Left colon (tissue), 2 donors: ENCODE data around the gene MT3. TPM values are rescaled to one million over a fixed set of nuclear protein-coding genes. Genes with fewer than 3 reads are reported as not detected.
"Not testable (repeated sequence)": the region's sequence is repeated elsewhere in the genome, so short reads cannot be mapped to it uniquely, and the experiment has no call there.

Experiments used
- ATAC-seq: fragments of 200-7000 bp; cut with Tn5 transposase; one replicate; pipeline ENCODE4 v1.9.1; 2020; ENCODE audit warnings: mild to moderate bottlenecking, moderate library complexity
- DNase-seq, 2 donors: peaks; one replicate each; pipeline ENCODE4 v3.0.0-alpha.2; 2020
- intact Hi-C, 2 donors: fragments of 100-400 bp; cut with DNase I in 1 of 2; cut with micrococcal nuclease in 1 of 2; formaldehyde crosslinking; loops; one replicate each; pipeline versions ENCODE4 v1.11.2 to v1.14.0; 2022; cut with DNase I, micrococcal nuclease
- total RNA-seq, 2 donors: library from RNA; stranded (reverse); fragmentation: NEBNext Ultra II Directional; extraction: Animal tissue kit (Norgen Biotek cat#: 25700); gene quantifications; one replicate each; pipeline ENCODE4 v1.2.1, GENCODE V29; 2021
- donor health status: DM: no; HTN: no; CAD: no.
- donor health status: DM: yes; HTN: yes; CAD: no.

The MT3 gene
- total RNA-seq, 2 donors from 2014 or later = 1.5 to 1.8 TPM

DNA sequence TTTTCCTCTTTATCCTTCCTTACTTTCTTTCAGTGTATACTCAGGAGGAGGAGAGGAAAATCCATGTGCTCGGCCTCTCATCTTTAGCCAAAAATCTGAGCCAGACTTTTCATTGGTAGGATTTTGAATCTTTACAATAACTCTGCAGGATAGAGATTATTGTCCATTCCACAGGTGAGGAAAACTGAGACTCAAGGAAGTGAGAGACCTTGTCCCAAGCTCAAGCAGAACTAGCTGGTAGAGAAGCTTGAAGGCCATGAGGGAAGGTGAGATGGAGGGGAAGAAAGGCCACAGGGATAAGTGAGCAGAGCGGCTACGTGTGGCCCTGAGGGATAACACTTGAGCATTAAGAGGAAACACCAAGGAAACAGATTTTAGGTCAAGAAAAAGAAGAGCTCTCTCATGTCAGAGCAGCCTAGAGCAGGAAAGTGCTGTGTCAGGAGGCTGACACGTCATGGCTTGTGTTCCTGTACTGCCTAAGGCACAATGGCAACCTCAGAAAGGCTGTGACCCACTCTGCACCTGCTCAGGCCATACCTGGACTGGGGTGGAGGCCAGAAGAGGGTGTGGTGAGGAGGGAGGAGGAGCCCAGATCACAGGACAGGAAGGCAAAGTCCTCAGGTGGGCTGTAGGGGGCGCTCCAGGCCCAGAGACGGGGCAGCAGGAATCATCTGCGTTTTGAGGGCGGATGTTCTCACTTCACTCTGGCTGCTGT lies 12.6 kb upstream of the MT3 start:
- peak; percentile 84 for DNase-seq
- intact Hi-C loops = loop anchor here in 1 of 2 donors (2.0 kb wide), 1 partner anchor 126 kb away; no protein-coding TSS in a partner anchor
- ATAC-seq = peak; percentile 100

DNA sequence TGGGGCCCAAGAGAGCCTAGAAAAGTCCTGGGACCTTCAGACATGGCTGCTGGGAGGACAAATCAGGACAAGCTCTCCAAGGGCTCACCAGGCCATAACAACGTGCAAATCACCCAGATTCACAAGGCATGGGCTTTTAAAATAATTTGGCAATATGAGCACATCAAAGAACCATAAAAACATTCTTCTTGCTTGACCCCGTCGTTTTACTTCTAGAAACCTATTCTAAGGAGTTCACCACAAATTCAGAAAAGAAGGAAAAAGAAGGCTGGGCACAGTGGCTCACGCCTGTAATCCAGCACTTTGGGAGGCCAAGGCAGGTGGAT lies 12.1 kb upstream of the MT3 start:
- no peak for ATAC-seq
- intact Hi-C loops = loop anchor here in 1 of 2 donors (2.0 kb wide), 1 partner anchor 126 kb away; no protein-coding TSS in a partner anchor
- DNase-seq = no peak

DNA sequence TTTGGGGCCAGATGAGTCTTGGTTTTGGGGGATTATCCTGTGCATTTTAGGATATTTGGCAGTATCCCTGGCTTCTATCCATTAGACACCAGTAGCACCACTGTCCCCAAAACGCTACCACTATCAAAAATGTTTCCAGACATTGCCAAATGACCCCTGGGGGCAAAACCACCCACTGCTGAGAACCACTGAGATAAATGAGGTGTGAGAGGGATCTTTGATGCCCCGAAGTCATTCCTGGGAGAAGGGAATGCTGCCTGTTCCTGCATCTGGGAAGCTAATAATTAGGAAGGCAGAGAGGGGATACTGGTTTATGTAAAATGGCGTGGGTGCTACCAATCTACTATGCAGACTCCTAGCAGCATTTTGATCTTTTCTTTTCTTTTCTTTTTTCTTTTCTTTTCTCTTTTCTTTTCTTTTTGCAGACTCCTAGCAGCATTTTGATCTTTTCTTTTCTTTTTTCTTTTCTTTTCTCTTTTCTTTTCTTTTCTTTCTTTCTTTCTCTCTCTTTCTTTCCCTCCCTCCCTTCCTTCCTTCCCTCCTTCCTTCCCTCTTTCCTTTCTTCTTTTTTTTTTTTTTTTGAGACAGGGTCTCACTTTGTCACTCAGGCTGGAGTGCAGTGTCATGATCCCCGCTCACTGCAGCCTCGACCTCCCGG lies 8.8 kb upstream of the MT3 start:
- intact Hi-C loops = no loop called here
- ATAC-seq = no peak

DNA sequence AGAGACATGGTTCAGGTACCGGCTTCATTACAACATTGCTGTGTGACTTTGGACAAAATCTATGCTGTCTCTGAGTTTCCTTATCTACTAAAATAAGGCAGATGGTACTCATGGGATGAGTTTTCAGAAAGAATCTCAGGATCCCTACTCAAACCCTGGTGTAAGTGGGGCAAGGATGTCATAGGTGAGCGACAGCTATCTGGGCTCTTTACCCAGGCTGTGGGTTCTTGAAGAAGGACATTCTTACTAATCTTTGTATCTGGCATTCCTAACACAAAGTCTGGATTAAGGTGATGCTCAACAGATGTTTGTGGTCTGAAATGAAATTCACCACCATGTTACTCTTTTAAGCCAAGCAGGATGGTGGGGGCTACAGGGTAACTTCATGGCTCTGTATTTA lies 6.4 kb upstream of the MT3 start:
- DNase-seq, ATAC-seq, intact Hi-C loops: not testable (repeated sequence)

More for the DNA sequence above, 8.8 kb upstream of the MT3 start:
- no peak for DNase-seq

DNA sequence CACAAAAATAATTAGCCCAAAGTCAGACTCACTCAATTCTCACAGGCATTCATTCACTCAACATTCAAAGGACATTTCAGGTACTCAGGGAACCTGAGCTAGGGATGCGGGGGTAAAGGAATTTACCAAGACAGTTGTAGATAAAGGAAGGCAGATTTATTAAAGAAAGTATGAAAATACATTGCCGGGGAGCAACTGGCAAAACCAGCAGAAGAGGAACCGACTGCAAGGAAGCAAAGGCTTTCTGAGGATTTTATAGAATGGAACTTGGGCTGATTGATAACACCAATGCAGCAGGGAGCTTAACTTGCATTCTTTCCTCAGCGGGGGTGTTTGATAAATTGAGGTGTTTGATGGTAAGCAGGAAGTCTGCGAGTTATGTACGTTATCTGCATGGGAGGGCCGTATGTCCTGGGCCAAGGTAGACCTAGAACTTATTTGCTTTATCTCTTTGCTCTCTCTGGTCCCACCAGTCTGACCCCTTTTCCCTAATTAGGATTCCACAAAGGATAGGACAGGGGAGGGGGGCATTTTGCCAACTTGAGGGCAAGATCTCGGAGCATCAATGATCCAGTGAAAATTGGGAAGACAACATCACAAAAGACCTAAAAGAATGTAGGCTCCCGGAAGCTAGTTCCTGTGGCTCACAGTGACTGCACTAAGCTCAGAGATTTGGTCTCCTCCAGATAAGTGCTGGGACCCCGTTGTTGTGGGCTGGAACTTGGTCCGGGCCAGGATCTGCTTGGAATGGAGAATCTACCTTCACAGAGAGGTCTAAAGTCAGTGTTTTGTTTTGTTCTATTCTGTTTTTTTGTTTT lies 5.8 kb upstream of the MT3 start:
- DNase-seq (no peak), ATAC-seq (no peak)
- intact Hi-C loops = no loop called here

DNA sequence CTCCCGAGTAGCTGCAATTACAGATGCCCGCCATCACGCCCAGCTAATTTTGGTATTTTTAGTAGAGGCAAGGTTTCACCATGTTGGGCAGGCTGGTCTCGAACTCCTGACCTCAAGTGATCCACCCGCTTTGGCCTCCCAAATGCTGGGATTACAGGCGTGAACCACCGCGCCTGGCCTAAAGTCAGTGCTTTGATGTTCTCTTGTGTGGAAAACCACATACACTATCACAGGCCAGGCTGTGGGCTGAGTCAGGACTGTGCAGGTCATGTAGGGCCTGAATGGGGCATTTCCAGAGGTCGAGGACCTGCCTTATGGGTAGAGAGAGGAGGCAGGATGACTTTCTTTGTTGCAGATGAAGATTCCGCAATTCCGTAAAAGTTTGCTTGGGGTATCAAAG lies 5.1 kb upstream of the MT3 start:
- ATAC-seq (no peak), DNase-seq (no peak)
- intact Hi-C loops = no loop called here

DNA sequence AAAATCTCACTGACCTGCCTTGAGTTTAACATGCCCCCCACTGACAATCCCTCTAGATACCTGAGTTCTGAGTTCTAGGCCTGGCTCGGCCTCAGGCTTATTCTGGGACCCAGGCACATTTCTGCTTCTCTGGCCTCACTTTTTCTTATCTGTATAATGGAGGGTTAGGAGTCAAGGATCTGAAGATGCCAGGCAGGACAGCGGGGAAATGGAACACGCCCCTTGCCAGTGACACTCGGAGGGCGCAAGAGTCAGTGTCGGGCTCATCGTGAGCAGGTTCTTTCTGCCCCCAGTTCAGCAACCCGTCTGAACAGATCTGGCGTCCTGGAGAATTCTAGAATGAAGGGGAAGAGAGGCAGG lies 567 bp upstream of the MT3 start:
- intact Hi-C loops = no loop called here
- no peak for ATAC-seq
- no peak for DNase-seq

DNA sequence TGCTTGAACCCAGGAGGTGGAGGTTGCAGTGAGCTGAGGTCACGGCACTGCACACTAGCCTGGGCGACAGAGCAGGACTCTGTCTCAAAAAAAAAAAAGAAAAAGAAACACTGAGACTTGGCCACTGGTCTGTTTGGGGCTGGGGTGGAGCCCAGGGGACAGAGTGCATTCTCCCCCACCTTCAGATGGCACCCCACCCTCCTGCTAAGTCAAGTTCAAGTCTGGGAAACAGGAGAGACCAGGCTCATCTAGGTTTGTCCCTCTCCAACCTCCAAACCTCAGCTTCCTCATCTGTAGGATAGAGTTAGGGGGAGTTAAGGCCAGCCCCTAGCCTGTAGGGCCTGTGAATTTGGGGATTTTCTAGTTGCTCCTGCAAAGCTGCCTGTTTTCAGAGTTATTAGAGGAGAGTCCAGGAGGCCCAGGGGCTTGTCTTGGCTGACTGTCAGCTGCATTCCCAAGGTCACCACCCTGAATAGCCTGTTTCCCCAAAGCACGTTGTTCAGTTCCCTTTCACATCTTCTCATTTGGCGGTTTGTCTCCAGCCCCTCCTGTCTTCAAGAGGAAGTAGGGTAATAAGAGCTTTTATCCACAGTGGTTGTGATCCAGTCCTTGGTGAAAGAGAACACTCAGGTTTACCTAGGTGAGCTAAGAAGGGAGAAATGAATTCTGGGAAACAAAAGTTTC lies 2.2 kb downstream of the MT3 start:
- intact Hi-C loops = no loop called here
- no peak for DNase-seq
- ATAC-seq = peak; percentile 52

DNA sequence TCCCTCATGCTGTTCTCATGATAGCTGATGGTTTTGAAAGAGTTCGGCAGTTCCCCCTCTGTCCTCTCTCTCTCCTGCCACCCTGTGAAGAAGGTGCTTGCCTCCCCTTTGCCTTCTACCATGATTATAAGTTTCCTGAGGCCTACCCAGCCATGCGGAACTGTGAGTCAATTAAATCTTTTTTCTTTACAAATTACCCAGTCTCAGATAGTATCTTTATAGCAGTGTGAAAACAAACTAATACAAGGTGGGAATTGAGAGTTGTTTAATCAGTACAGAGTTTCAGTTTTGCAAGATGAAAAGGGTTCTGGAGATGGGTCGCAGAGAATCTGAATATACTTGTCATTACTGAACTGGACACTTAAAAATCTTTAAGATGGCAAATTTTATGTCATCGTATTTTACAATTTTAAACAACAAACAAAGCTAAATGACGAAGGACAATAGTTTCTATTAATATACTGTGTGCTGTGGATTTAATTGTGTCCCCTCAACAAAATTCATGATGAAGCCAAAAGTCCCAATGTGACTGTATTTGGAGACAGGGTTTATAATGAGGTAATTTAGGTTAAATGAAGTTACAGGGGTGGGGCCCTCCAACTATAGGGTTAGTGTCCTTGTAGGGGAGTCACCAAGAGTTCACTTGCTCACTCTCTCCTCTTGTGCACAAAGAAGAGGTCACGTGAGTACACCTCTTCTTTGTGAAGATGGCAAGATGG lies 4.4 kb downstream of the MT3 start:
- intact Hi-C loops = no loop called here
- ATAC-seq (no peak), DNase-seq (no peak)

DNA sequence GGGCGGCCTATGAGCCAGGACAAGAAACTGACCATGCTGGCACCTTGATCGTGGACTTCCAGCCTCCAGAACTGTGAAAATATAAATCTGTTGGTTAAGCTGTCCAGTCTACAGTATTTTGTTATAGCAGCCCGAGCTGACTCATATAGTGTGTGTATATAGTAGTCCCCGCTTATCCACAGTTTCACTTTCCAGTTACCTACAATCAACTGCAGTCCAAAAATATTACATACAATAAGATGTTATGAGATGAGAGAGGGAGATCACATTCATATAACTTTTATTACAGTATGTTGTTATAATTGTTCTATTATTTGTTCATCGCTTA lies 4.9 kb downstream of the MT3 start:
- no peak for DNase-seq
- no peak for ATAC-seq
- intact Hi-C loops = no loop called here

DNA sequence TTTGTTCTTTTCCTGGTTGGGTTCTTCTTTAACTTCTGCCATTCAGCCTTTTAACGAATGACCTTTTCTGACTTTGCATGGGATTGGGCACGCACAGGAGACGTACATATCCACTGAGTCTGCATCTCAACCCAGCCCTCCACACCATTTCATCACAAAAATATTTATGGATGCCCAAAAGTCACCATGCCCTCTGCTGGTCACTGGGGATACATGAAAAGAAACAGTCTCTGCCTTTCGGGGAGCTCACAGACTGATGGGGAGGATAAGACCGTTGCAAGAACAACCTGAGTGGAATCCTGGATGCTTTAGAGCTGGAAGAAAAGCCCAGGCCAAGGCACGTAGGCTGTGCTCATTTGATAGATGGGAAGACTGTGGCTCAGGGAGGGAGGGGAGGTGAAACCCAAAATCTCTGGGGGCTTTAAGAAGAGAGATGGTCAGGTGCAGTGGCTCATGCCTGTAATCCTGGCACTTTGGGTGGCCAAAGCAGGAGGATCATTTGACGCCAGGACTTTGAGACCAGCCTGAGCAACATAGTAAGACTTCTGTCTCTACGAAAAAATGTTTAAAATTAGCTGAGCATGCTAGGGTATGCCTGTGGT lies 11.2 kb downstream of the MT3 start:
- intact Hi-C loops = loop anchor here in 1 of 2 donors (5.0 kb wide), 1 partner anchor 83 kb away; no protein-coding TSS in a partner anchor
- ATAC-seq (peak; percentile 45), DNase-seq (no peak)

DNA sequence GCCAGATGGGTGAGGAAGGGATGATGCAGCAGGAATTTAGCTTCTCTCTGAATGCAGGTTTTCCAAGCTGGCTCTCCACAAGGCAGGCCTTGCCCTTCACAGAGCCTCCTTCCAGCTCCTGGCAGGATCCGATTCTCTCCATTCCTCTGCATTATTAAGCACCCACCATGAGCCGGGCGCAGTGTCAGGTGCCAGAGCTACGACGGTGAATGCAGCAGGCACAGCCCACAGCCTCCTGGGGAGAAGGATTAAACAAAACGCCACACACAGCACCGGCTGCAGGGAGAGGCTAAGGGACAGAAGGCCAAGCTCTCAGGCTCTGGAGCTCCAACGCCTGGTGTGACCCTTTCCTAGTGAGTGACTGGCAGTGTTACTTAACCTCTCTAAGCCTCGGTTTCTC lies 12.0 kb downstream of the MT3 start:
- DNase-seq = no peak
- intact Hi-C loops = loop anchor here in 1 of 2 donors (5.0 kb wide), 1 partner anchor 84 kb away; no protein-coding TSS in a partner anchor
- no peak for ATAC-seq

DNA sequence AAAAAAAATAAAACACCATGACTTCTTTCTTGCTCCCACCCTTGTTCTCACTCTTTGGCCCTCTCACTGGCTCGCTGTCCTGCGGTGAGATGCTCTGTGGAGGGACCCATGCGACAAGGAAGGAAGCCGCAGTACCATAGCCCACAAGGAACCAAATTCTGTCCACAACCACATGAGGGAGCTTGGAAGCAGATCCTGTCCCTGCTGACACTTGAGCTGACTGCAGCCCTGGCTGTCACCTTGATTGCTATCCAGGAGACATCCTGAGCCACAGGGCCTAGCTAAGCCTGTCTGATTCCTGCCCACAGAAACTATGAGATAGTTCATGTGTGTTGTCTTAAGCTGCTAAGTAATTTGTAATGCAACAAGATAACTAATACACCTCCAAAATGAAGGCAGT lies 14.3 kb downstream of the MT3 start:
- DNase-seq (peak; percentile 45 to 48), ATAC-seq (peak; percentile 48)
- intact Hi-C loops = loop anchor here in 1 of 2 donors (5.0 kb wide), 1 partner anchor 86 kb away; no protein-coding TSS in a partner anchor

DNA sequence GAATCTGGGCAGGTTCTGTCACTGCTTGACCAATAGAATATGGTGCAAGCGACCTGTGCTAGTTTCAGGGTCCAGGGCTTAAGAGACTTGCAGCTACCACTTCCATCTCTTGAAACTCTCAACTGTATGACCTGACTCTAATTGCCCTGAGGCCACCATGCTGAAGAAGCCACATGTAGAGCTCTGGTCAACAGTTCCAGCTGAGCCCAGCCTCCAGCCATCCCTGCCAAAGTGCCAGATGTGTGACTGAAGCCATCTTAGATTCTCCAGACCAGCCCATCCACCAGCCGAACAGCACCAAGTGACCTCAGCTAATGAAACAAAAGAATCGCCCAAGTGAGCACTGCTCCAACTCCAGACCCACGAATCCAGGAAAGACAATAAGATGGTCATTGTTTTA lies 15.6 kb downstream of the MT3 start:
- ATAC-seq (no peak), DNase-seq (no peak)
- intact Hi-C loops = loop anchor here in 1 of 2 donors (5.0 kb wide), 1 partner anchor 88 kb away; no protein-coding TSS in a partner anchor

DNA sequence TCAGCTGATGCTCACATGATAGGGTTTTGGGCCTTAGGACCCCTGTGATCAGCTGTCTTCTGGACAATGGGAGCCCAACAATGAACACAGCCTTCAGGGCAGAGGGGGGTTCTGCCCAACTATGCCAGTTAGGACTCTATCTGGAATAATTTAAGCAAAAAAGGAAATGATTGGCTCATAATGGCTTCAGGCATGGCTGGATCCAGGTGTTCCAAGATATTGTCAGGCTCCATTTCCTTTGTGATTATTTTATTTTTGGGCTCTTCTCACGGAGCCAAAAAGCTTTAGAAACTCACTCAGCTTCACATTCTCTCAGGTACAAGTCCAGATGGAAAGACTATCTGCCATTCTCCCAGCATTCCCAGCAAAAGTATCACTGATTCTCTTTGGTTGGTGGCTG lies 16.1 kb downstream of the MT3 start:
- intact Hi-C loops = no loop called here
- ATAC-seq = no peak
- no peak for DNase-seq

DNA sequence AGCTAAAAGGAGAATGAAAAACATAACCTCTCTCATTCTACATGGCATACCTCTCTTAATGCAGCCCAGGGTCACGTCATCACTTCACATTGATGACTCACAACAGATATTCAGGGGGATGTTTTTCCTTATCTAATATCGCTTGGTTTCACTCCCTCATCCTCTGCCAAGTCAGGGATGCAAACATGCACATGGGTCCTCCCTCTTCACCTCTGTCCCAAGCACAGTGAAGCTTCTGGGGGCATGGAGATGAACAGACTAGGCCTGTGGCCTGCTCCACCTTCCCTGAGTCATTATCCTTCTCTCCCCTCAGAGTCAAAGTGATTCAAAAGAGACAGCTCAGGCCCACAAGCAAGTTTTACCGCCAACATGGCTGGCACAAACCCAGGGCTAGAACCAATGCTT lies 16.7 kb downstream of the MT3 start:
- intact Hi-C loops = no loop called here
- ATAC-seq (no peak), DNase-seq (no peak)

DNA sequence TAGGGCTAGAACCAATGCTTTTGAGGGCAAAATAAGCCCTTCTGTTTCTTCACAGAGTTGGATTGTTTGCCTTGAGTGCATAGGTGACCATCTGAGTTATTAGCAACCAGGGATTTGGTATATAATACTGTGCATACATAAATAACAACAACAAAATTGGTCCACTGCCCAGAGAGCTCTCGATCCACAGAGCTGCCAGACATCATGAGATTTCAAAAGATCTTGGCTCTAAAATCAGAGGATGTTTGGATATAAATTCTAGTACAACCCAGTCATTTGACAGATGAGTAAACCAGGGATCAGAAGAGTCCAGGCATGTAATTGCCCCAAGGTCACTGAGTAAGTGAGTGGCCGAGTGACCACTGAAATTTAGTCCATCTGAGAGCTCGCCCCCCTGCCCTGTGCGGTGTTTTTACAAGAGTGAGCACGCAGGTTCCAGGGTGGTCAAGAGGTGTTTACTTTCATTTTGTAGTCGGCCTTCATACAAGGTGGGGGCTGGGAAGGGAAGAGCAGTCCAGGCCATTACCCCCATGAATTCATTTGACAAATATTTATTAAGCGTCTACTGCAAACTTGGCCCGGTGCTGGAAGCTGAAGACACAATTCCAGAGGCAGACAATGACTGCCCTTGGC lies 17.3 kb downstream of the MT3 start:
- DNase-seq = no peak
- no peak for ATAC-seq
- intact Hi-C loops = no loop called here

DNA sequence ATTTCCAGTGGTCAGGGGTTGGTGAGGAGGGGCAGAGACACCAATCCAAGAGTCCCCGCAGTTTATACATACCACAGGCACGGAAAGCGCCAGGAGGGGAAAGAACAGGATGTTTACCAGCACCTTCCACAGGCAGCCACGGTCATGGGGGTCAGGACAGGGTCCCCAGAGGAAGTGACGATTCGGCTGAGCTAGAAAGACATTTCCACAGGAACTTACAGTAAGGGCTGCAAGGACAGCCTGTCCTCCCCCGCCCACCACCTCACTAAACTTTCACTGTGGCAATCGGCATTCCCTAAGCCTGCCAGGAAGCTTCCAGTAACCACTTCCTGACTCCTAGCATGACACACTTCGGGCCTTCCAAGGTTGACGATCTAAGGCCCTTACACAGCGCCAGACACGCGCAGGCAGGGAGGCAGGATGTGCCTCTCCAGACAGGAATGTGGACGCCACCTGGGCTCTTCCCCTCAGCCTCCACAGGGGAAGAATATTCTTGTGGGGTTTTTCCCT lies 17.8 kb downstream of the MT3 start:
- intact Hi-C loops = no loop called here
- DNase-seq (peak; percentile 34 to 73), ATAC-seq (no peak)
